Mesothelial cell of epicardium (in vitro differentiated cells): ENCODE results near the gene SMPD3. TPM values are rescaled to one million over a fixed set of nuclear protein-coding genes. Genes with fewer than 3 reads are reported as not detected.

Experiments
- DNase-seq, 2 experiments: peaks; one replicate each; pipeline ENCODE4 v3.0.0; 2021; ENCODE audit warnings: low spot score in 2 of 2; ENCODE audit not compliant: unreplicated experiment in 2 of 2
- H3K27ac Mint-ChIP-seq: 2 replicates; pipeline ENCODE4 v1.8.0; 2021; ENCODE audit warnings: mixed read lengths
- H3K27me3 Mint-ChIP-seq: 2 replicates; pipeline ENCODE4 v1.8.0; 2021; ENCODE audit warnings: low read depth, mixed read lengths
- H3K36me3 Mint-ChIP-seq: 2 replicates; pipeline ENCODE4 v1.8.0; 2021; ENCODE audit warnings: mixed read lengths
- H3K4me1 Mint-ChIP-seq: 2 replicates; pipeline ENCODE4 v1.8.0; 2021; ENCODE audit warnings: mixed read lengths
- H3K4me3 Mint-ChIP-seq: 2 replicates; pipeline ENCODE4 v1.8.0; 2021; ENCODE audit warnings: mild to moderate bottlenecking, moderate library complexity, mixed read lengths
- H3K9me3 Mint-ChIP-seq: 2 replicates; pipeline ENCODE4 v1.8.0; 2021; ENCODE audit warnings: mixed read lengths
- CTCF ChIP-seq: fragments of 200-600 bp; sonication (generic); IDR thresholded peaks from one replicate; pipeline ENCODE4 v1.5.0; 2021; ENCODE audit warnings: antibody characterized with exemption; ENCODE audit not compliant: unreplicated experiment
- total RNA-seq: library from RNA; stranded (reverse); gene quantifications from 3 replicates; pipeline ENCODE4 v1.2.1, GENCODE V29; 2021

Gene SMPD3
- total RNA-seq, 1 donor from 2014 or later = 0.20 TPM

DNA sequence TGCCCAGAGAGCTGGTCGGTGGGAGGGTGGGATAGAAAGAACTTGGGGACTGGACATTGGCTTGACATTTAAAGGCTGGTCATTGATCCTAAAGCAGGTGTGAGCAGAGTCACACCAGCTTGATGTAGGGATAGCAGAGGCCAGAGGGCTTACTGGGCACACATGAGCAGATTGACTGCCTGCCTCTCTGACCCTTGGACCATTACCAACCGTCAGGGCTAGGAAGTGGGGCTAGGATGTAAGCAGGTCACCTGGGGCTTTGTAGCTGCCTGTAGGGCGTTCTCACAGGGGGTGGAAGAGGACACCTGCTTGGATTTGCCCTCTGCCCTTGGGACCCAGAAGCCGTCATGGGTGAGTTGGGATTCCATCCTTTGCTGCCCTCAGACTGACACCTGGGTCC is 11.1 kb upstream of the SMPD3 start:
- no peak for TF ChIP-seq CTCF

GRCh38 chr16:68458551-68458950 is 10.2 kb upstream of the SMPD3 start:
- Mint-ChIP-seq H3K9me3 (peaks cover 6% of the 10 kb centered on the region), H3K4me1 (no peaks in the 10 kb centered on the region), H3K27ac (no peak overlapping the region), H3K36me3 (no peaks in the 10 kb centered on the region), H3K27me3 (peaks cover 9% of the 10 kb centered on the region), H3K4me3 (no peak overlapping the region)
- TF ChIP-seq CTCF = no peak
- no peak for DNase-seq

More for the DNA sequence above, 11.1 kb upstream of the SMPD3 start:
- Mint-ChIP-seq H3K27ac (no peak overlapping the region), H3K27me3 (peaks cover 13% of the 10 kb centered on the region), H3K4me3 (no peak overlapping the region), H3K9me3 (peaks cover 11% of the 10 kb centered on the region), H3K36me3 (no peaks in the 10 kb centered on the region), H3K4me1 (no peaks in the 10 kb centered on the region)
- no peak for DNase-seq

GRCh38 chr16:68458101-68458500 is 9.8 kb upstream of the SMPD3 start:
- Mint-ChIP-seq H3K4me1 (no peaks in the 10 kb centered on the region), H3K4me3 (no peak overlapping the region), H3K27ac (no peak overlapping the region), H3K27me3 (peaks cover 8% of the 10 kb centered on the region), H3K36me3 (no peaks in the 10 kb centered on the region), H3K9me3 (peaks cover 5% of the 10 kb centered on the region)
- no peak for TF ChIP-seq CTCF
- DNase-seq = no peak

- Mint-ChIP-seq H3K4me1 (no peaks in the 10 kb centered on the region), H3K27me3 (peaks cover 3% of the 10 kb centered on the region), H3K27ac (no peak overlapping the region), H3K36me3 (no peaks in the 10 kb centered on the region), H3K9me3 (no peaks in the 10 kb centered on the region), H3K4me3 (no peak overlapping the region)
- no peak for DNase-seq
- TF ChIP-seq CTCF = no peak
These were observed 7.3 kb upstream of the SMPD3 start for GRCh38 chr16:68455631-68456030.

DNA sequence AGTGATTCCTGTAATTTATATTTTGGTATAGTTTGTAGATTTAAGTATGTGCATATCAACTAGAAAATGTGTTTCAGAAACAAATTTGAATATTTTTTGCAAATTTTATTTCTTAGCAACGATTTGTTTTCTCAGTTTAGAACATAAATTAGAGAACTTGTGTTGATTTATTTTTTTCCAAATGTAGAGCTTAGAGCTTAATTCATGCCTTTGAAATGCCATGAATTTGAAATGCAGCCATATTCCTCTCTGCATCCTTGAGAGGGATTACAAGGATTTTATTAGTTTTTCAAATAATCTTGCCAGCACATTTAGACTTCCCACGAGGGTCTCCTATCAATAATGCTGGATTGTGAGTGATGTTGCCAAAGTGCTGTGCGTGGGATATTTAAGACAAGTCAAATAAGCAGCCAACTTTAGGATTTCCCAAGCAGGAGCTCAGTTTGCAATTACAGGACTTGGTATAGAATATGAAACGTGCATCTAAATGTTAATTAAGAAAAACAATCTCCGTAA is 6.7 kb upstream of the SMPD3 start:
- Mint-ChIP-seq H3K9me3 (no peaks in the 10 kb centered on the region), H3K4me3 (no peak overlapping the region), H3K27ac (no peak overlapping the region), H3K4me1 (no peaks in the 10 kb centered on the region), H3K36me3 (no peaks in the 10 kb centered on the region), H3K27me3 (peaks cover 1% of the 10 kb centered on the region)
- DNase-seq = no peak
- no peak for TF ChIP-seq CTCF

DNA sequence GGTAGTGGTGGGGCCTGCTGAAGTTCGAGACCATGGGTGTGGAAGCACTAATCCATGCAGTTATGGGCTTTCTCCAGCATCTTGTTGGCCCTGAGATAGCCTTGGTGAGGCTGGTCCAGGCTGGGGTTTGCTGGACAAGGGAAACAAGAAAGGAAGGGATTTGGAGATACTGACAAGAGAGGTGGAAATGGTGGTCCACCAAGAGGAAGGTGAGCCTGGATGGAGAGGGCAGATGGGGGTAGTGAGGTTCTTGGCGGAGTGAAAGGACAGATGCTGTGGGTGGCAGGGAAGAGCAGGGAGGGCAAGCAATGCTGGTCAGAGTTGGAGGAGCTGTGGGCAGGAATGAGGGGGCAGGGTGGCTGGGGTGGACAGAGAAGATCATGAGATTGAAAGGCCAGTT is 5.5 kb upstream of the SMPD3 start:
- Mint-ChIP-seq H3K36me3 (no peaks in the 10 kb centered on the region), H3K4me1 (peaks cover 6% of the 10 kb centered on the region), H3K4me3 (no peak overlapping the region), H3K9me3 (no peaks in the 10 kb centered on the region), H3K27me3 (no peaks in the 10 kb centered on the region), H3K27ac (no peak overlapping the region)
- no peak for DNase-seq
- no peak for TF ChIP-seq CTCF
